Umbilical cord (tissue), 2 donors: ENCODE results near the gene FAM124A. TPM values are rescaled to one million over a fixed set of nuclear protein-coding genes. Genes with fewer than 3 reads are reported as not detected.

Experiments used
- DNase-seq: peaks from one replicate; pipeline ENCODE4 v3.0.0-alpha.2; 2015; ENCODE audit warnings: low spot score
- total RNA-seq: library from RNA; depleted of rRNA; stranded (reverse); fragments of >200 nt; gene quantifications from one replicate; pipeline ENCODE4 v1.2.3, GENCODE V29; 2014; ENCODE audit warnings: low replicate concordance; ENCODE audit not compliant: insufficient read depth

The FAM124A gene
- total RNA-seq, 1 donor from 2014 or later: 3.6 TPM

- no peak for DNase-seq
Measured at GRCh38 chr13:51221108-51221507, 1.1 kb upstream of the FAM124A start.

GRCh38 chr13:51221674-51222036 is 543 bp upstream of the FAM124A start:
- DNase-seq: no peak

GRCh38 chr13:51222686-51223559 is 725 bp downstream of the FAM124A start:
- no peak for DNase-seq

- no peak for DNase-seq
Measured at GRCh38 chr13:51223560-51224270, 1.5 kb downstream of the FAM124A start.

- no peak for DNase-seq
Measured at GRCh38 chr13:51225029-51225428, 2.8 kb downstream of the FAM124A start.

- DNase-seq: no peak
Measured at GRCh38 chr13:51227404-51227803, 5.2 kb downstream of the FAM124A start.

GRCh38 chr13:51229101-51229719 is 7.0 kb downstream of the FAM124A start:
- no peak for DNase-seq

- DNase-seq: no peak
Measured at GRCh38 chr13:51229731-51230130, 7.5 kb downstream of the FAM124A start.

- peak; percentile 86 for DNase-seq
Measured at GRCh38 chr13:51230477-51231105, 8.4 kb downstream of the FAM124A start.

- no peak for DNase-seq
Measured at GRCh38 chr13:51231456-51231855, 9.3 kb downstream of the FAM124A start.

- DNase-seq: no peak
Measured at GRCh38 chr13:51232328-51232727, 10.1 kb downstream of the FAM124A start.

- no peak for DNase-seq
Measured at GRCh38 chr13:51233117-51233826, 11.1 kb downstream of the FAM124A start.

GRCh38 chr13:51234676-51235075 is 12.5 kb downstream of the FAM124A start:
- DNase-seq: no peak

- DNase-seq: no peak
Measured at GRCh38 chr13:51235186-51235585, 13.0 kb downstream of the FAM124A start.

- no peak for DNase-seq
Measured at GRCh38 chr13:51235756-51236490, 13.7 kb downstream of the FAM124A start.

GRCh38 chr13:51236491-51236792 is 14.2 kb downstream of the FAM124A start:
- no peak for DNase-seq

GRCh38 chr13:51237386-51237785 is 15.2 kb downstream of the FAM124A start:
- no peak for DNase-seq

- DNase-seq: no peak
Measured at GRCh38 chr13:51237887-51238286, 15.7 kb downstream of the FAM124A start.

GRCh38 chr13:51240178-51240577 is 18.0 kb downstream of the FAM124A start:
- DNase-seq: no peak

- peak; percentile 19 for DNase-seq
Measured at GRCh38 chr13:51240958-51241357, 18.8 kb downstream of the FAM124A start.

- peak; percentile 56 for DNase-seq
Measured at GRCh38 chr13:51241720-51242119, 19.5 kb downstream of the FAM124A start.
